Esophagus squamous epithelium (tissue), 4 donors: ENCODE data around the gene FHIT.

ENCODE experiments used
- CTCF ChIP-seq, 6 experiments: fragments of 450-650 bp in 4 of 6; fragments of 200-600 bp in 2 of 6; sonication (generic) in 2 of 6; IDR thresholded peaks; one replicate each; pipeline ENCODE4 v1.5.1; 2016 to 2019; ENCODE audit warnings: antibody characterized with exemption in 6 of 6, mild to moderate bottlenecking in 4 of 6, moderate library complexity in 4 of 6
- POLR2A ChIP-seq, 4 donors: fragments of 450-650 bp; IDR thresholded peaks; one replicate each; pipeline ENCODE4 v1.6.1; 2017; ENCODE audit warnings: antibody characterized with exemption in 4 of 4, mild to moderate bottlenecking in 4 of 4, moderate library complexity in 3 of 4

DNA sequence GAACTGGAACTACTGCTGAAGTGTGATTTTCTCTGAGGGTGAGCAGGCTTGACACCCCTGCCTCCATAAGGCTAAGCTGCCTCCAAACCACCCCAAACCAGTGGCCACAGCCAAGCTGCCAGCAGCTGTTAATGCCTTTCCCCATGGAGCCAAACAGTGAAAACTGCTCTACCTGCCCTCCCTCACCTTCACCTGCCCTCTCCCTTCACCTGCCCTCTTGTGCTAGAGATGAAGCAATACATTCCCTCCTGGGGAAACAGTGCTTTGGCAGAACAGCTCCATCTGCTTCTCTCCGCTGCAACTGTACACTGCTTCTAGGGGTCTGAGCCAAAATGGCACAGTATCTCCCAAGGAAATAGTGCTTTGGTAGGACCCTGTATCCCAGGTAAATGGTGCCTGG, 374.1 kb downstream of the FHIT start:
- TF ChIP-seq CTCF (IDR thresholded peaks at IDR 0.05) (no peak), POLR2A (IDR thresholded peaks at IDR 0.05) (no peak)
